Measurements from ENCODE around the gene SLC26A9. TPM values are rescaled to one million over a fixed set of nuclear protein-coding genes. Genes with fewer than 3 reads are reported as not detected.

The SLC26A9 gene
- total RNA-seq, 4 donors from 2014 or later, result not detected

DNA sequence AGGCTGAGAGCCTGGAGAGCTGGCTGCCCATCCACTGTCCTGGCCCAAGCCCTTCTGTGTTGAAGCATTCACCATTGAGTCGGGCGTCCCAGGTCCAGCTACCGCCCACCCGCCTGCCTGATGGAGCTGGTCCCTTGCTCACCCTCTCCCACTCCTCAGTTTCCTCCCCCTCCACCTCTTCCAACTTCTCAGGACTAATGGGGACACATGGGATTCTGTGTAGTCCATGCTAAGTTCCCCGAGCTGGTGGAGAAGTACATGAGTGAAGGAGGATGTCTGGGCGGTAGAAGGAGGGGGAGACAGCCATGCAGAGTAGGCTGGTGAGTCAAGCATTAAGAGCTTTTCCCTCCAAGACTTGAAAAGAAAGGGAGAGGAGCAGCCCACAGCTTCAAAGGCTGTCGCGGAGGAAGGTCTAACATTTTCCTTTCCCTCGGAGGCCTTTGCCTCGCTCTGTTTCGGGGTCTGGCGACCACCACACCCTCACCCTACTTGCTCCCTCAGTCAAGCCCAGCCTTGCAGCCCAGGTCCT, 561 bp downstream of the SLC26A9 start:
- Histone ChIP-seq H3K4me1 (no peaks in the 10 kb centered on the region), H3K36me3 (no peaks in the 10 kb centered on the region), H3K27ac (no peak overlapping the region), H3K9me3 (no peaks in the 10 kb centered on the region), H3K27me3 (peaks cover 0 to 4% of the 10 kb centered on the region in 2 donors), H3K4me3 (no peak overlapping the region)
- TF ChIP-seq POLR2A (IDR thresholded peaks at IDR 0.05), result no peak
- TF ChIP-seq, protein P1, sequence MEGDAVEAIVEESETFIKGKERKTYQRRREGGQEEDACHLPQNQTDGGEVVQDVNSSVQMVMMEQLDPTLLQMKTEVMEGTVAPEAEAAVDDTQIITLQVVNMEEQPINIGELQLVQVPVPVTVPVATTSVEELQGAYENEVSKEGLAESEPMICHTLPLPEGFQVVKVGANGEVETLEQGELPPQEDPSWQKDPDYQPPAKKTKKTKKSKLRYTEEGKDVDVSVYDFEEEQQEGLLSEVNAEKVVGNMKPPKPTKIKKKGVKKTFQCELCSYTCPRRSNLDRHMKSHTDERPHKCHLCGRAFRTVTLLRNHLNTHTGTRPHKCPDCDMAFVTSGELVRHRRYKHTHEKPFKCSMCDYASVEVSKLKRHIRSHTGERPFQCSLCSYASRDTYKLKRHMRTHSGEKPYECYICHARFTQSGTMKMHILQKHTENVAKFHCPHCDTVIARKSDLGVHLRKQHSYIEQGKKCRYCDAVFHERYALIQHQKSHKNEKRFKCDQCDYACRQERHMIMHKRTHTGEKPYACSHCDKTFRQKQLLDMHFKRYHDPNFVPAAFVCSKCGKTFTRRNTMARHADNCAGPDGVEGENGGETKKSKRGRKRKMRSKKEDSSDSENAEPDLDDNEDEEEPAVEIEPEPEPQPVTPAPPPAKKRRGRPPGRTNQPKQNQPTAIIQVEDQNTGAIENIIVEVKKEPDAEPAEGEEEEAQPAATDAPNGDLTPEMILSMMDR (IDR thresholded peaks at IDR 0.05), result no peak
- DNase-seq, result no peak
- intact Hi-C loops (cut with DNase I; ENCODE audit: low total_unique reads), result no loop called here

DNA sequence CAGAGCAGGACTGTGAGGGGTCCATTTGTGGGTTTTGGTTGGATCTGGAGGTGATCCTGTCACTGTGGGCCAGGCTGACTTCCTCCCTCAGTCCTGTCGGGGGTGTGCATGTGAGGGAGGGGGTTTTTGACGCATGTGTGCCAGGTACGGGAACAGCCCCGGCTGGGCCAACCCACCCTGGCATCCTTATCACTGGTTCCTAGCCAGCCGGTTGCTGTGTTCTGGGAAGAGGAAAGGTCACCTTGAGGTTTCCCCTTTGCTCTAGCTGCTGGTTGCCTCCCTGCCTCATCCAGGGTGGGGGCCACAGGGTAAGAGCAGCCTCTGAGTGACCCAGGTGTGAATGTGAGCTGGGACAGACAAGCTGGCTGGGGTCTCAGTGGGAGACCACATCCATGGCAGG, 2.5 kb downstream of the SLC26A9 start:
- intact Hi-C loops (cut with DNase I; ENCODE audit: low total_unique reads), result no loop called here
- Histone ChIP-seq H3K4me3 (no peak overlapping the region), H3K36me3 (no peaks in the 10 kb centered on the region), H3K4me1 (no peaks in the 10 kb centered on the region), H3K27ac (no peak overlapping the region), H3K9me3 (no peaks in the 10 kb centered on the region), H3K27me3 (peaks cover 0 to 4% of the 10 kb centered on the region in 2 donors)
- no peak for TF ChIP-seq POLR2A (IDR thresholded peaks at IDR 0.05)
- TF ChIP-seq, protein P1 (IDR thresholded peaks at IDR 0.05), result no peak
- no peak for DNase-seq

DNA sequence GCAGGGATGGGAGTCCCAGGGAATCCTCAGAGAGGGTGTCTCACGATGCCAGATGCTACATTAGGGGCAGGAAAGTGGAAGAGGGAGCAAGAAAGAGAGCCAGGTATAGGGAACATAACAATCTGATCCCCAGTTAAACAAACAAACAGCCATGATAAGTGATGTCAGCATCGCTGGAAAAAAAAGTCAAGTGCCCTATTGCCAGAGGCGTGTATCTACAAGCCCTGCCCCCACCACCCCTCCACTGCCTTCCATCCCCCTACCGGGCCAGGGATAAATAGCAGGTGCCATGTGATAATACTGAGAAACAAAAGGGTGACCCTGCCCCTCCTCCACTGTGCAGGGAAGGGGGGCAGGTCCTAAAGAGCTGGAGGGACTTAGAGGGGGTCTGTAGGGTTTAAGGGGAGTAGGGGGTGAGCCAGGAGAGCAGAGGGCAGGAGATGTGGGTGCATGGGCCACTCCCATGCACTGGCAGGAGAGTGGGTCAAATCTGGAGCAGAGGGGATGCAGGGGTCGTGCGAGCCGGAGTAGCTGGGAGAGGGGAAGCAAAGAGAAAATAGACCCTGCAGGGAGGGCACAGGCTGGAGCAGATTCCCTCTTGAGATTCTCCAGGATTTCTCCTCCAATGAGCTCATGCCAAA, 3.4 kb downstream of the SLC26A9 start:
- no peaks in the 10 kb centered on the region for H3K36me3 ChIP-seq
- TF ChIP-seq, protein P1 (IDR thresholded peaks at IDR 0.05), result no peak
- TF ChIP-seq POLR2A (IDR thresholded peaks at IDR 0.05), result no peak
- intact Hi-C loops (cut with DNase I; ENCODE audit: low total_unique reads), result no loop called here
- H3K27me3 ChIP-seq, result peaks cover 0 to 4% of the 10 kb centered on the region in 2 donors
- DNase-seq, result no peak
- H3K4me1 ChIP-seq, result no peaks in the 10 kb centered on the region
- H3K9me3 ChIP-seq, result no peaks in the 10 kb centered on the region
- no peak overlapping the region for H3K4me3 ChIP-seq
- no peak overlapping the region for H3K27ac ChIP-seq

DNA sequence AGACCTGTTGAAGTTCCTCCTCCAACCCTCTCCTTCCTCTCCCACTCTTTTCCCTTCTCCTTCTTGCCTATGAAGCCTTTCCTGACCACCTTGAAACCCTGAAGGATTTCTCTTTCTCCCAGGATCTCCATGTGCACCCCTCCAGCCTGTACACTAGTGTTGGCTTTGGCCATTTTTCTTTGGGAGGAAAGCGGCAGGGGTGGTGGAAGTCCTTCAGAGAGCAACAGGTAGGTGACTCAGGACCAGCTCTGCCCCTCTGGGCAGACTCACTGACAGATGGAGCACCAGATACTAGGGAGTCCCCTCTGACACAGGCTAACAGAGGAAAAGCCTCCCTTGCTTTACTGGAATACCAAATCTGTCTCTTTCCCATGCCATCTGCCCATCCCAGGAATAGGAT, 4.6 kb downstream of the SLC26A9 start:
- no peak for DNase-seq
- no peak overlapping the region for H3K4me3 ChIP-seq
- H3K27ac ChIP-seq, result no peak overlapping the region
- intact Hi-C loops (cut with DNase I; ENCODE audit: low total_unique reads), result no loop called here
- H3K9me3 ChIP-seq, result no peaks in the 10 kb centered on the region
- H3K36me3 ChIP-seq, result no peaks in the 10 kb centered on the region
- TF ChIP-seq, protein P1 (IDR thresholded peaks at IDR 0.05), result no peak
- TF ChIP-seq POLR2A (IDR thresholded peaks at IDR 0.05), result no peak
- no peaks in the 10 kb centered on the region for H3K4me1 ChIP-seq
- H3K27me3 ChIP-seq, result peaks cover 0 to 4% of the 10 kb centered on the region in 2 donors

DNA sequence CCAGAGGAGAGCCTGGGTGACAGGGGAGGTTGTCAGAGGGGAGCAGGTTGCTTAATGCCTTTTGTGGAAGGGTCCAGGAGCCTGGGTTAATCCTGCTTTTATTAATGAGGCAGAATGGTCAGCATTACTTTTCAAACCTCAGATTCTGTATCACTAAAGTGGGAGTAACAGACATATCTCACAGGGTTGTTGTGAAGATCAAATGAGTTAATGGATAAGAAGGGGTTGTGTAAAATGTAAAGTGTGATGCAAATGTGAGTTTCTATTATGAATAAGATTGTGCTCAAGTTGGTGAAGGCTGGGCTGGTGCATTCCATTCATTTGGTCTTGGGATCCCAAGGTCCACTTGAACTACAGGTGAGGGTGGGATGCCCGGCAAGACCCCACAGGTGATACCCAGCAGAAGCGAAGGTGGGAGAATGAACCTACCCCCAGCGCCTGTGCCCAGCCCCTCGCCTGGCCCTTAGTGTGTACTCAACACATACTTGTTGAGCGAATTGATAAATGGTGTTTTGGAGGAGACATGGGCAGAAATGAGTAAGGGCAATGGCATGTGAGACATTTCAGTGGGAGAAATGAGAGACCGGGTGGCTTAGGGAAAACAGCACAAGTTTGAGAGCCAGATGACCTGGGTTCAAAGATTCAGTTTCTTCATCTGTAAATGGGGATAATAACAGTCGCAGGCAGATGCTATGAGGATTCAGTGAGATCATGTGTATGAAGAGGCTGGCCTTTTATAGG, 6.2 kb downstream of the SLC26A9 start:
- intact Hi-C loops (cut with DNase I; ENCODE audit: low total_unique reads), result no loop called here
- no peak overlapping the region for H3K27ac ChIP-seq
- no peaks in the 10 kb centered on the region for H3K36me3 ChIP-seq
- no peaks in the 10 kb centered on the region for H3K4me1 ChIP-seq
- TF ChIP-seq, protein P1 (IDR thresholded peaks at IDR 0.05), result no peak
- no peak for TF ChIP-seq POLR2A (IDR thresholded peaks at IDR 0.05)
- no peaks in the 10 kb centered on the region for H3K27me3 ChIP-seq
- no peaks in the 10 kb centered on the region for H3K9me3 ChIP-seq
- DNase-seq, result no peak
- no peak overlapping the region for H3K4me3 ChIP-seq
